ENCODE measurements around the gene LRP2BP. TPM values are rescaled to one million over a fixed set of nuclear protein-coding genes. Genes with fewer than 3 reads are reported as not detected.
"Not testable (repeated sequence)": the region's sequence is repeated elsewhere in the genome, so short reads cannot be mapped to it uniquely, and the experiment has no call there.

Gene LRP2BP
- polyA plus RNA-seq, 2 donors: 0.18 to 0.31 TPM

DNA sequence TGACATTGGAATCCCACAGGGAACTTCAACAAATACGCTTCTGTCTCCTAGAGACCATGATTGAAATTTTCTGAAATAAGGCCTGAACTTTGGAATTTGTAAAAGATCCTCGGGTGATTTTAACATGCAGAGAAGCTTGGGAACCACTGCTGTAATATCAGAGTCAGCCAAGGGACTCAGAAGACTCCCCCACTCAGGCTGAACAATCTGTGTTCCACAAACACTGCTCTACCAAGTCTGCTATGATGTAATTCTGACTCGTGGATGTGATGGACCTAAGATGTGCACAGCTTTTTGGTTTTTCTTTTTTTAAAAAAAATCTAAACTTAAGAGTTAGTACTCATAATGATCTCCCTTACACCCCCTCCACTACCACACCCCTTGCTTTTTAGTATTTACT is 26.0 kb downstream of the LRP2BP start:
- Histone ChIP-seq H3K27ac (ENCODE audit: low read depth in 2 of 2, low read length in 1 of 2) (no peak overlapping the region), H3K9me3 (ENCODE audit: control insufficient read depth in 2 of 2, insufficient read depth in 1 of 2, low read depth in 1 of 2, low read length in 1 of 2) (no peaks in the 10 kb centered on the region), H3K27me3 (ENCODE audit: control insufficient read depth in 1 of 2, insufficient read depth in 2 of 2, low read length in 2 of 2) (no peaks in the 10 kb centered on the region), H3K4me3 (ENCODE audit: low read depth in 1 of 2, low read length in 2 of 2) (no peak overlapping the region), H3K36me3 (ENCODE audit: control insufficient read depth in 2 of 2, insufficient read depth in 2 of 2, low read length in 1 of 2) (peaks cover 0 to 9% of the 10 kb centered on the region in 2 donors), H3K4me1 (ENCODE audit: control insufficient read depth in 2 of 2, insufficient read depth in 2 of 2, low read length in 1 of 2) (no peaks in the 10 kb centered on the region)
- 80 to 86% methylated on average over 3 of the region's 3 CpGs for WGBS, 2 donors

GRCh38 chr4:185364886-185365285 is 30.8 kb downstream of the LRP2BP start:
- 93 to 96% methylated on average over 5 of the region's 5 CpGs for WGBS, 2 donors
- H3K9me3 ChIP-seq (ENCODE audit: control insufficient read depth in 2 of 2, insufficient read depth in 1 of 2, low read depth in 1 of 2, low read length in 1 of 2): no peaks in the 10 kb centered on the region
- peaks cover 0 to 3% of the 10 kb centered on the region in 2 donors for H3K36me3 ChIP-seq (ENCODE audit: control insufficient read depth in 2 of 2, insufficient read depth in 2 of 2, low read length in 1 of 2)
- H3K27ac ChIP-seq (ENCODE audit: low read depth in 2 of 2, low read length in 1 of 2): no peak overlapping the region
- H3K27me3 ChIP-seq (ENCODE audit: control insufficient read depth in 1 of 2, insufficient read depth in 2 of 2, low read length in 2 of 2): no peaks in the 10 kb centered on the region
- no peaks in the 10 kb centered on the region for H3K4me1 ChIP-seq (ENCODE audit: control insufficient read depth in 2 of 2, insufficient read depth in 2 of 2, low read length in 1 of 2)
- no peak overlapping the region for H3K4me3 ChIP-seq (ENCODE audit: low read depth in 1 of 2, low read length in 2 of 2)

GRCh38 chr4:185363251-185363650 is 32.5 kb downstream of the LRP2BP start:
- no peaks in the 10 kb centered on the region for H3K27me3 ChIP-seq (ENCODE audit: control insufficient read depth in 1 of 2, insufficient read depth in 2 of 2, low read length in 2 of 2)
- no peaks in the 10 kb centered on the region for H3K4me1 ChIP-seq (ENCODE audit: control insufficient read depth in 2 of 2, insufficient read depth in 2 of 2, low read length in 1 of 2)
- no peak overlapping the region for H3K4me3 ChIP-seq (ENCODE audit: low read depth in 1 of 2, low read length in 2 of 2)
- H3K9me3 ChIP-seq (ENCODE audit: control insufficient read depth in 2 of 2, insufficient read depth in 1 of 2, low read depth in 1 of 2, low read length in 1 of 2): no peaks in the 10 kb centered on the region
- peaks cover 0 to 2% of the 10 kb centered on the region in 2 donors for H3K36me3 ChIP-seq (ENCODE audit: control insufficient read depth in 2 of 2, insufficient read depth in 2 of 2, low read length in 1 of 2)
- WGBS, 2 donors: 69 to 71% methylated on average over 3 of the region's 3 CpGs
- H3K27ac ChIP-seq (ENCODE audit: low read depth in 2 of 2, low read length in 1 of 2): no peak overlapping the region

DNA sequence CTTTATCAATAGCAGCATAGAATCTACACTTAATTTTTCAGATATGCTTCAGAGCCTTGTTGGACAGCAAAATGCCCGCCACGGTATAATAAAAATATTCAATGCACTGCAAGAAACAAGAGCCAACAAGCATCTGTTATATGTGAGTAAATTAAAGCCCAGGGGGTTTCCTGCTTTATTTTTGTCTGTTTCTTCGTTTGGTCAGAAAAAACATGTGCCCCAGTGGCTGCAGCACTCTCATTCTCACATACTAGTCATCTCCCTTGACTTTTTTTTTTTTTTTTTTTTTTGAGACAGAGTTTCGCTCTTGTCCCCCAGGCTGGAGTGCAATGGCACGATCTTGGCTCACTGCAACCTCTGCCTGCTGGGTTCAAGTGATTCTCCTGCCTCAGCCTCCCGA is 33.2 kb downstream of the LRP2BP start:
- not testable (repeated sequence) for H3K9me3 ChIP-seq (ENCODE audit: control insufficient read depth in 2 of 2, insufficient read depth in 1 of 2, low read depth in 1 of 2, low read length in 1 of 2); H3K27me3 ChIP-seq (ENCODE audit: control insufficient read depth in 1 of 2, insufficient read depth in 2 of 2, low read length in 2 of 2); H3K36me3 ChIP-seq (ENCODE audit: control insufficient read depth in 2 of 2, insufficient read depth in 2 of 2, low read length in 1 of 2); H3K4me1 ChIP-seq (ENCODE audit: control insufficient read depth in 2 of 2, insufficient read depth in 2 of 2, low read length in 1 of 2); H3K27ac ChIP-seq (ENCODE audit: low read depth in 2 of 2, low read length in 1 of 2); H3K4me3 ChIP-seq (ENCODE audit: low read depth in 1 of 2, low read length in 2 of 2)
- WGBS, 2 donors: 74 to 83% methylated on average over 6 of the region's 6 CpGs

DNA sequence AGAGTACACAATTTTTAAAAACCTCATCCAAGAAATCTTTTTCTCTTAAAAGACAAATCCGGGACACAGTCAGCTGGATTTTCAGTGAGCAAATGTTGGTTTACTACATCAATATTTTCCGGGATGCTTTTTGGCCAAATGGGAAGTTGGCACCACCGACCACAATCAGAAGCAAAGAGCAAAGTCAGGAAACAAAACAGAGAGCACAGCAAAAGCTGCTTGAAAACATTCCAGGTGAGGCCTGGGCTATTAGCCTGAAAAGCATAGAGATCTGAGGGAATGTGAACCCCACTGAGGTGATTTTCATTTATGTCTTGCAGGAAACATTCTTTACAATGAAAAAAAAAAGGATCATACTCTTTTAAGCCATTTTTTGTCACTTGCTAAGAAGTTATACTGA is 33.9 kb downstream of the LRP2BP start:
- H3K27ac ChIP-seq (ENCODE audit: low read depth in 2 of 2, low read length in 1 of 2): no peak overlapping the region
- H3K4me3 ChIP-seq (ENCODE audit: low read depth in 1 of 2, low read length in 2 of 2): no peak overlapping the region
- no peaks in the 10 kb centered on the region for H3K27me3 ChIP-seq (ENCODE audit: control insufficient read depth in 1 of 2, insufficient read depth in 2 of 2, low read length in 2 of 2)
- H3K4me1 ChIP-seq (ENCODE audit: control insufficient read depth in 2 of 2, insufficient read depth in 2 of 2, low read length in 1 of 2): no peaks in the 10 kb centered on the region
- WGBS, 2 donors: 76 to 82% methylated on average over 3 of the region's 3 CpGs
- H3K36me3 ChIP-seq (ENCODE audit: control insufficient read depth in 2 of 2, insufficient read depth in 2 of 2, low read length in 1 of 2): no peaks in the 10 kb centered on the region
- no peaks in the 10 kb centered on the region for H3K9me3 ChIP-seq (ENCODE audit: control insufficient read depth in 2 of 2, insufficient read depth in 1 of 2, low read depth in 1 of 2, low read length in 1 of 2)

- Histone ChIP-seq H3K36me3 (ENCODE audit: control insufficient read depth in 2 of 2, insufficient read depth in 2 of 2, low read length in 1 of 2) (no peaks in the 10 kb centered on the region), H3K27me3 (ENCODE audit: control insufficient read depth in 1 of 2, insufficient read depth in 2 of 2, low read length in 2 of 2) (no peaks in the 10 kb centered on the region), H3K9me3 (ENCODE audit: control insufficient read depth in 2 of 2, insufficient read depth in 1 of 2, low read depth in 1 of 2, low read length in 1 of 2) (no peaks in the 10 kb centered on the region), H3K27ac (ENCODE audit: low read depth in 2 of 2, low read length in 1 of 2) (no peak overlapping the region), H3K4me1 (ENCODE audit: control insufficient read depth in 2 of 2, insufficient read depth in 2 of 2, low read length in 1 of 2) (no peaks in the 10 kb centered on the region), H3K4me3 (ENCODE audit: low read depth in 1 of 2, low read length in 2 of 2) (no peak overlapping the region)
- WGBS, 2 donors: 95 to 96% methylated on average over 8 of the region's 8 CpGs
Observed at GRCh38 chr4:185359767-185360446, 35.8 kb downstream of the LRP2BP start.

- no peak overlapping the region for H3K27ac ChIP-seq (ENCODE audit: low read depth in 2 of 2, low read length in 1 of 2)
- H3K9me3 ChIP-seq (ENCODE audit: control insufficient read depth in 2 of 2, insufficient read depth in 1 of 2, low read depth in 1 of 2, low read length in 1 of 2): no peaks in the 10 kb centered on the region
- 96% methylated on average over 4 of the region's 4 CpGs for WGBS, 2 donors
- H3K36me3 ChIP-seq (ENCODE audit: control insufficient read depth in 2 of 2, insufficient read depth in 2 of 2, low read length in 1 of 2): no peaks in the 10 kb centered on the region
- no peaks in the 10 kb centered on the region for H3K4me1 ChIP-seq (ENCODE audit: control insufficient read depth in 2 of 2, insufficient read depth in 2 of 2, low read length in 1 of 2)
- H3K27me3 ChIP-seq (ENCODE audit: control insufficient read depth in 1 of 2, insufficient read depth in 2 of 2, low read length in 2 of 2): no peaks in the 10 kb centered on the region
- no peak overlapping the region for H3K4me3 ChIP-seq (ENCODE audit: low read depth in 1 of 2, low read length in 2 of 2)
Observed at GRCh38 chr4:185358959-185359358, 36.8 kb downstream of the LRP2BP start.

- Histone ChIP-seq H3K9me3 (ENCODE audit: control insufficient read depth in 2 of 2, insufficient read depth in 1 of 2, low read depth in 1 of 2, low read length in 1 of 2) (no peaks in the 10 kb centered on the region), H3K4me1 (ENCODE audit: control insufficient read depth in 2 of 2, insufficient read depth in 2 of 2, low read length in 1 of 2) (no peaks in the 10 kb centered on the region), H3K36me3 (ENCODE audit: control insufficient read depth in 2 of 2, insufficient read depth in 2 of 2, low read length in 1 of 2) (no peaks in the 10 kb centered on the region), H3K27ac (ENCODE audit: low read depth in 2 of 2, low read length in 1 of 2) (no peak overlapping the region), H3K4me3 (ENCODE audit: low read depth in 1 of 2, low read length in 2 of 2) (no peak overlapping the region), H3K27me3 (ENCODE audit: control insufficient read depth in 1 of 2, insufficient read depth in 2 of 2, low read length in 2 of 2) (no peaks in the 10 kb centered on the region)
- 80 to 83% methylated on average over 4 of the region's 4 CpGs for WGBS, 2 donors
Observed at GRCh38 chr4:185358514-185358913, 37.2 kb downstream of the LRP2BP start.

GRCh38 chr4:185357733-185358440 is 37.8 kb downstream of the LRP2BP start:
- Histone ChIP-seq H3K27ac (ENCODE audit: low read depth in 2 of 2, low read length in 1 of 2) (no peak overlapping the region), H3K9me3 (ENCODE audit: control insufficient read depth in 2 of 2, insufficient read depth in 1 of 2, low read depth in 1 of 2, low read length in 1 of 2) (no peaks in the 10 kb centered on the region), H3K27me3 (ENCODE audit: control insufficient read depth in 1 of 2, insufficient read depth in 2 of 2, low read length in 2 of 2) (no peaks in the 10 kb centered on the region), H3K36me3 (ENCODE audit: control insufficient read depth in 2 of 2, insufficient read depth in 2 of 2, low read length in 1 of 2) (no peaks in the 10 kb centered on the region), H3K4me1 (ENCODE audit: control insufficient read depth in 2 of 2, insufficient read depth in 2 of 2, low read length in 1 of 2) (no peaks in the 10 kb centered on the region), H3K4me3 (ENCODE audit: low read depth in 1 of 2, low read length in 2 of 2) (no peak overlapping the region)
- 86 to 87% methylated on average over 7 of the region's 7 CpGs for WGBS, 2 donors

DNA sequence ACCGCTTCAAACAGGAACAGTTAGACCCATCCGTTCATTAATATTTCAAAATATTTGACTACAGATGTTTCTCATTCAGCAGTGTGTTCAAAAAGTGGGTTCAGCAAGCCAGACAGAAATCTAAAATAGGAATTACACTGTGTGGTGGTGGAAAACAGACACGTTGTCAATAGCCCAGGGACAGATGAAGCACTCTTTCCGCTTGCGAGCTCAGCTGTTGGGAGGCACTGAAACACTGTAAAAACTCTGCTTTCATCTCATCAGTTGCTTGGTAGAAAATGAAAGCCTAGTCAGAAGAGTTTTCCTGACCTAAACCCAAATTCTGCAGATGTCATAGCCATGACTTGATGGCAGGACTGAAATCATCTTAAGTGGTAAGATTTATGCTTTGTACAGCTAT is 38.5 kb downstream of the LRP2BP start:
- H3K36me3 ChIP-seq (ENCODE audit: control insufficient read depth in 2 of 2, insufficient read depth in 2 of 2, low read length in 1 of 2): peaks cover 0 to 5% of the 10 kb centered on the region in 2 donors
- H3K27me3 ChIP-seq (ENCODE audit: control insufficient read depth in 1 of 2, insufficient read depth in 2 of 2, low read length in 2 of 2): no peaks in the 10 kb centered on the region
- H3K4me1 ChIP-seq (ENCODE audit: control insufficient read depth in 2 of 2, insufficient read depth in 2 of 2, low read length in 1 of 2): no peaks in the 10 kb centered on the region
- 83 to 87% methylated on average over 5 of the region's 5 CpGs for WGBS, 2 donors
- no peak overlapping the region for H3K4me3 ChIP-seq (ENCODE audit: low read depth in 1 of 2, low read length in 2 of 2)
- H3K27ac ChIP-seq (ENCODE audit: low read depth in 2 of 2, low read length in 1 of 2): no peak overlapping the region
- no peaks in the 10 kb centered on the region for H3K9me3 ChIP-seq (ENCODE audit: control insufficient read depth in 2 of 2, insufficient read depth in 1 of 2, low read depth in 1 of 2, low read length in 1 of 2)
